Karpas-422 (cell line): Measurements from ENCODE around the gene COQ8A. TPM values are rescaled to one million over a fixed set of nuclear protein-coding genes. Genes with fewer than 3 reads are reported as not detected.

ENCODE experiments used
- DNase-seq: peaks from one replicate; pipeline ENCODE4 v3.0.0-alpha.2; 2015
- H2AFZ ChIP-seq: fragments of 200-600 bp; sonication (generic); 2 replicates; pipeline ENCODE4 v1.6.1; 2014; ENCODE audit warnings: antibody characterized with exemption, low read length, mixed read lengths
- H3K27ac ChIP-seq: fragments of 200-600 bp; sonication (generic); 2 replicates; pipeline ENCODE4 v1.5.1; 2014; ENCODE audit warnings: mild to moderate bottlenecking, low read length, moderate library complexity
- H3K27me3 ChIP-seq: fragments of 200-600 bp; sonication (generic); 2 replicates; pipeline ENCODE4 v1.6.1; 2014; ENCODE audit warnings: low read length, mixed read lengths
- H3K36me3 ChIP-seq: fragments of 200-600 bp; sonication (generic); 2 replicates; pipeline ENCODE4 v1.6.1; 2014; ENCODE audit warnings: low read length, mixed read lengths; ENCODE audit not compliant: insufficient read depth
- H3K4me1 ChIP-seq: fragments of 200-600 bp; sonication (generic); 2 replicates; pipeline ENCODE4 v1.6.1; 2014; ENCODE audit warnings: mild to moderate bottlenecking, low read length, mixed read lengths
- H3K4me2 ChIP-seq: fragments of 200-600 bp; sonication (generic); 2 replicates; pipeline ENCODE4 v1.6.1; 2014; ENCODE audit warnings: low read length, low read depth, mild to moderate bottlenecking; ENCODE audit not compliant: poor library complexity, severe bottlenecking
- H3K4me3 ChIP-seq: fragments of 200-600 bp; sonication (generic); 2 replicates; pipeline ENCODE4 v1.5.1; 2014; ENCODE audit warnings: mild to moderate bottlenecking, antibody characterized with exemption, low read length, mixed read lengths
- H3K79me2 ChIP-seq: fragments of 200-600 bp; sonication (generic); 2 replicates; pipeline ENCODE4 v1.6.1; 2014; ENCODE audit warnings: mild to moderate bottlenecking, low read length, mixed read lengths
- H3K9ac ChIP-seq: fragments of 200-600 bp; sonication (generic); 2 replicates; pipeline ENCODE4 v1.6.0; 2014; ENCODE audit warnings: low read length
- H3K9me2 ChIP-seq: fragments of 200-600 bp; sonication (generic), shearing (Covaris generic); replicated peaks from 2 replicates; pipeline ENCODE4 v1.6.0; 2014; ENCODE audit warnings: mild to moderate bottlenecking, low read length, moderate library complexity; ENCODE audit not compliant: insufficient read depth
- H3K9me3 ChIP-seq: fragments of 300-700, 200-600 bp; sonication (generic); 2 replicates; pipeline ENCODE4 v1.6.1; 2014; ENCODE audit warnings: low read length, mixed read lengths
- H4K20me1 ChIP-seq: fragments of 200-600 bp; sonication (generic); 2 replicates; pipeline ENCODE4 v1.6.1; 2014; ENCODE audit warnings: mild to moderate bottlenecking, antibody characterized with exemption, low read length, low read depth; ENCODE audit not compliant: insufficient read depth
- total RNA-seq: library from RNA; depleted of rRNA; stranded (reverse); fragments of >200 nt; shearing (Covaris generic); gene quantifications from 2 replicates; pipeline ENCODE4 v1.2.3, GENCODE V29; 2014; ENCODE audit warnings: low replicate concordance

Gene COQ8A
- total RNA-seq, 1 experiment from 2014 or later, result 12.7 TPM

GRCh38 chr1:226983247-226983991 is 43.3 kb downstream of the COQ8A start:
- Histone ChIP-seq H3K79me2 (no peaks in the 10 kb centered on the region), H3K36me3 (no peaks in the 10 kb centered on the region), H4K20me1 (no peaks in the 10 kb centered on the region), H3K4me3 (no peak overlapping the region), H3K9me2 (no peaks in the 10 kb centered on the region), H3K9me3 (no peaks in the 10 kb centered on the region), H3K9ac (no peak overlapping the region), H3K4me1 (no peaks in the 10 kb centered on the region), H2AFZ (no peak overlapping the region), H3K27ac (no peak overlapping the region), H3K27me3 (no peaks in the 10 kb centered on the region), H3K4me2 (no peak overlapping the region)
- DNase-seq, result no peak

GRCh38 chr1:226983992-226984364 is 43.9 kb downstream of the COQ8A start:
- no peak for DNase-seq
- no peak overlapping the region for H3K4me2 ChIP-seq
- no peaks in the 10 kb centered on the region for H3K27me3 ChIP-seq
- no peaks in the 10 kb centered on the region for H3K9me2 ChIP-seq
- no peaks in the 10 kb centered on the region for H3K4me1 ChIP-seq
- H3K4me3 ChIP-seq, result no peak overlapping the region
- no peak overlapping the region for H3K9ac ChIP-seq
- H3K9me3 ChIP-seq, result no peaks in the 10 kb centered on the region
- no peaks in the 10 kb centered on the region for H3K36me3 ChIP-seq
- no peaks in the 10 kb centered on the region for H4K20me1 ChIP-seq
- H3K27ac ChIP-seq, result no peak overlapping the region
- H3K79me2 ChIP-seq, result no peaks in the 10 kb centered on the region
- no peak overlapping the region for H2AFZ ChIP-seq

- no peak overlapping the region for H3K4me2 ChIP-seq
- no peaks in the 10 kb centered on the region for H3K79me2 ChIP-seq
- H3K9me3 ChIP-seq, result no peaks in the 10 kb centered on the region
- H3K4me1 ChIP-seq, result no peaks in the 10 kb centered on the region
- H3K27me3 ChIP-seq, result no peaks in the 10 kb centered on the region
- H3K9me2 ChIP-seq, result no peaks in the 10 kb centered on the region
- no peak overlapping the region for H3K9ac ChIP-seq
- no peak for DNase-seq
- no peak overlapping the region for H3K4me3 ChIP-seq
- H4K20me1 ChIP-seq, result no peaks in the 10 kb centered on the region
- no peak overlapping the region for H2AFZ ChIP-seq
- H3K27ac ChIP-seq, result no peak overlapping the region
- no peaks in the 10 kb centered on the region for H3K36me3 ChIP-seq
These were observed 44.6 kb downstream of the COQ8A start for GRCh38 chr1:226984521-226985238.

- no peaks in the 10 kb centered on the region for H3K9me2 ChIP-seq
- H3K4me2 ChIP-seq, result no peak overlapping the region
- DNase-seq, result no peak
- H3K36me3 ChIP-seq, result no peaks in the 10 kb centered on the region
- no peaks in the 10 kb centered on the region for H3K9me3 ChIP-seq
- no peak overlapping the region for H3K4me3 ChIP-seq
- no peaks in the 10 kb centered on the region for H4K20me1 ChIP-seq
- H2AFZ ChIP-seq, result no peak overlapping the region
- no peak overlapping the region for H3K9ac ChIP-seq
- H3K27me3 ChIP-seq, result no peaks in the 10 kb centered on the region
- no peak overlapping the region for H3K27ac ChIP-seq
- no peaks in the 10 kb centered on the region for H3K4me1 ChIP-seq
- no peaks in the 10 kb centered on the region for H3K79me2 ChIP-seq
These were observed 45.2 kb downstream of the COQ8A start for GRCh38 chr1:226985239-226985838.

GRCh38 chr1:226985839-226986463 is 45.9 kb downstream of the COQ8A start:
- no peak overlapping the region for H2AFZ ChIP-seq
- H3K79me2 ChIP-seq, result no peaks in the 10 kb centered on the region
- H3K27me3 ChIP-seq, result no peaks in the 10 kb centered on the region
- no peak overlapping the region for H3K4me2 ChIP-seq
- DNase-seq, result no peak
- no peaks in the 10 kb centered on the region for H3K4me1 ChIP-seq
- H3K4me3 ChIP-seq, result no peak overlapping the region
- no peak overlapping the region for H3K27ac ChIP-seq
- H3K9me2 ChIP-seq, result no peaks in the 10 kb centered on the region
- H3K9me3 ChIP-seq, result no peaks in the 10 kb centered on the region
- no peaks in the 10 kb centered on the region for H4K20me1 ChIP-seq
- H3K36me3 ChIP-seq, result no peaks in the 10 kb centered on the region
- no peak overlapping the region for H3K9ac ChIP-seq

GRCh38 chr1:226986496-226987178 is 46.5 kb downstream of the COQ8A start:
- Histone ChIP-seq H4K20me1 (no peaks in the 10 kb centered on the region), H3K36me3 (no peaks in the 10 kb centered on the region), H3K27me3 (no peaks in the 10 kb centered on the region), H3K4me3 (no peak overlapping the region), H3K4me2 (no peak overlapping the region), H2AFZ (no peak overlapping the region), H3K9me2 (no peaks in the 10 kb centered on the region), H3K9me3 (no peaks in the 10 kb centered on the region), H3K9ac (no peak overlapping the region), H3K27ac (no peak overlapping the region), H3K4me1 (no peaks in the 10 kb centered on the region), H3K79me2 (no peaks in the 10 kb centered on the region)
- no peak for DNase-seq

GRCh38 chr1:226987179-226987536 is 47.1 kb downstream of the COQ8A start:
- no peak for DNase-seq
- Histone ChIP-seq H3K27me3 (no peaks in the 10 kb centered on the region), H3K79me2 (no peaks in the 10 kb centered on the region), H2AFZ (no peak overlapping the region), H3K4me1 (no peaks in the 10 kb centered on the region), H3K36me3 (no peaks in the 10 kb centered on the region), H3K9ac (no peak overlapping the region), H3K27ac (no peak overlapping the region), H3K4me3 (no peak overlapping the region), H3K9me3 (no peaks in the 10 kb centered on the region), H3K4me2 (no peak overlapping the region), H4K20me1 (no peaks in the 10 kb centered on the region), H3K9me2 (no peaks in the 10 kb centered on the region)
